GM10248 (cell line): ENCODE results near the gene LGALS1.

Experiments used
- CTCF ChIA-PET: fragments of 300-600 bp; sonication (Branson Sonifier 250); formaldehyde crosslinking; extraction: SDS; loops from one replicate; lab custom pipeline; 2021; ENCODE audit warnings: antibody characterized with exemption; lab: Yijun Ruan, JAX
- POLR2A ChIA-PET: fragments of 350-650 bp; sonication (Branson Sonifier 250); formaldehyde crosslinking; extraction: SDS; loops from one replicate; lab custom pipeline; 2020; ENCODE audit warnings: antibody characterized with exemption; lab: Yijun Ruan, JAX
- DNase-seq: peaks from one replicate; pipeline ENCODE4 v3.0.0; 2012; ENCODE audit errors: extremely low spot score
- TF ChIP-seq, protein P1 (sequence below): IDR thresholded peaks from 2 replicates; pipeline ENCODE4 v1.5.1; 2012; ENCODE audit warnings: mild to moderate bottlenecking, low read depth; ENCODE audit errors: extremely low read depth, missing control alignments, control extremely low read depth

The LGALS1 gene

DNA sequence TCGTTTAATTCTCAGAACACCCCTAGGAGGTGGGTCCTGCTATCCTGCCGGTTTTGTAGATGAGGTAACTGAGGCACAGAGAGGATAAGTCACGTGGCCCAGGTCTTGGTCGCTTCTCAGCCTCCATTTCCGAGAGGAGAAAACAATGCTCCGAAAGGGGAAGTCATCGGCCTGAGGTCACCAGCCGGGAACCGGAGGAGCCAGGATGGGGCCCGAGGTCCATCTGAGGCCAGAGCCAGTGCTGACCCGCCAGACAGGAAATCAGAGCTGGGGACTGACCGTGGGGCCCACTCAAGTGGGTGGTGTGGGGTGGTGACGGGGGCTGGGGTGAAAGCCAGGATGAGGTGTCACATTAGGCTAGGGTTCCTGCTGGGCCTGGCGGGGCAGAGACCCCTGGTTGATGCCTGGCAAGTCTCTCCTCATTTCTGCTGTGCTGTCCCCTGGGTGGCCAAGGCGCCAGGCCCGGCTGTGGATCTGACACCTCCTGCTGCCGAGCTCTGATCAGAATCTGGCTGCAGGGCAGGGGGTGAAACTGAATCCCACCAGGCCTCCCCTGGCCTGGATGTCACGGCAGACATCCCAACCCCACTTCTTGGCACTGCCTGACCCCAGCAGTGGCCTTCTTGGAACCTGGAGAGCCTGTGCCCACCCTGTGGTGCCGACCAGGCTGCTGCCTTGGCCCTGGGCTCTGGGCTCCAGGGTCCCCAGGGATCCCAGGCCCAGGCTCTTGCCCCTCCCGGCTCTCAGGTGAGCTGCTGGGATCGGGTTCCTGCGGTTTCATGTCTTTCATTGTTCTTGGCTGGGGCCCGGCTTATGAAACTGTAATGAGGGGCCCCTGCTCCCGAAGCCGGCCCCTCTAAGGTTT lies 33.4 kb downstream of the LGALS1 start:
- TF ChIP-seq, protein P1, sequence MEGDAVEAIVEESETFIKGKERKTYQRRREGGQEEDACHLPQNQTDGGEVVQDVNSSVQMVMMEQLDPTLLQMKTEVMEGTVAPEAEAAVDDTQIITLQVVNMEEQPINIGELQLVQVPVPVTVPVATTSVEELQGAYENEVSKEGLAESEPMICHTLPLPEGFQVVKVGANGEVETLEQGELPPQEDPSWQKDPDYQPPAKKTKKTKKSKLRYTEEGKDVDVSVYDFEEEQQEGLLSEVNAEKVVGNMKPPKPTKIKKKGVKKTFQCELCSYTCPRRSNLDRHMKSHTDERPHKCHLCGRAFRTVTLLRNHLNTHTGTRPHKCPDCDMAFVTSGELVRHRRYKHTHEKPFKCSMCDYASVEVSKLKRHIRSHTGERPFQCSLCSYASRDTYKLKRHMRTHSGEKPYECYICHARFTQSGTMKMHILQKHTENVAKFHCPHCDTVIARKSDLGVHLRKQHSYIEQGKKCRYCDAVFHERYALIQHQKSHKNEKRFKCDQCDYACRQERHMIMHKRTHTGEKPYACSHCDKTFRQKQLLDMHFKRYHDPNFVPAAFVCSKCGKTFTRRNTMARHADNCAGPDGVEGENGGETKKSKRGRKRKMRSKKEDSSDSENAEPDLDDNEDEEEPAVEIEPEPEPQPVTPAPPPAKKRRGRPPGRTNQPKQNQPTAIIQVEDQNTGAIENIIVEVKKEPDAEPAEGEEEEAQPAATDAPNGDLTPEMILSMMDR: no peak
- POLR2A ChIA-PET: no interaction called here
- DNase-seq: no peak
- CTCF ChIA-PET: interaction anchor here (1.1 to 1.8 kb wide), 2 partner anchors 28 to 49 kb away, joined by 3 to 4 read pairs; no protein-coding TSS in a partner anchor

DNA sequence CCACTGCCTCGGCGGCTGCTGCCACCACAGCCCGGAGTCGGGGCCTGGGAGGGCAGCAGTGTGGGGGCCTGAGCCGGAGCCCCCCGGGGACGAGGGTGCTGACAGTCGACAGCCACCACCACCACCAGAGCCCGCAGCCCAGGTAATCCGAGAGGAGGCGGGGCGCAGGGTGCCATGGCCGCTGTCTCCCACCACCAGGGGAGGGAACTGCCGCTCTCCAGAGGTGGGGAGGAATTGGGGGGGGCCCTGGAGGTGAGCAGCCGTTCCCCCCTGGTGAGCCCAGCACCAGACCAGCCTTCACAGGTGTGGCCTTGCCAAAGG lies 34.0 kb downstream of the LGALS1 start:
- DNase-seq: no peak
- TF ChIP-seq, protein P1: no peak
- ChIA-PET CTCF (interaction anchor here (1.1 to 1.8 kb wide), 2 partner anchors 28 to 50 kb away, joined by 3 to 4 read pairs; no protein-coding TSS in a partner anchor), POLR2A (no interaction called here)

DNA sequence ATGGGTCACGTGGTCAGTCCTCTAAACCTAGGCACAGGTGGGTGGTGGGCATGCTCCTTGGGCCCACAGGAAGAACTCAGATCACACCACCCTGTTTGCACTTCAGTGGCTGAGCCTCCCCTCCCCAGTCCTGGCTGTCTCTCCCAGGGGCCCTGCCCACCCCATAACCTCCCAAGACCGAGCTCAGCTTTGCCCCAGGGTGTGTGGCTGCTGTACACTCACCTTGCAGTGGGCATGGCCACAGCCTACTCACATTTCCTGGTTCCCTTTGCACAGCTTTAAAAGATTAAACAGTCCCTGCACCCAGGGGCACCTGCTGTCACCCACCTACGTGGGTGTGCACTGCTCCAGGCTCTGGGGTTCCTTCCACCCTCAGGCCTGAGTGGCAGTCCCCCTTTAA lies 35.2 kb downstream of the LGALS1 start:
- DNase-seq: no peak
- ChIA-PET POLR2A (no interaction called here), CTCF (interaction anchor here (1.6 kb wide), 1 partner anchor 12 kb away, joined by 3 read pairs; no protein-coding TSS in a partner anchor)
- TF ChIP-seq, protein P1: no peak

DNA sequence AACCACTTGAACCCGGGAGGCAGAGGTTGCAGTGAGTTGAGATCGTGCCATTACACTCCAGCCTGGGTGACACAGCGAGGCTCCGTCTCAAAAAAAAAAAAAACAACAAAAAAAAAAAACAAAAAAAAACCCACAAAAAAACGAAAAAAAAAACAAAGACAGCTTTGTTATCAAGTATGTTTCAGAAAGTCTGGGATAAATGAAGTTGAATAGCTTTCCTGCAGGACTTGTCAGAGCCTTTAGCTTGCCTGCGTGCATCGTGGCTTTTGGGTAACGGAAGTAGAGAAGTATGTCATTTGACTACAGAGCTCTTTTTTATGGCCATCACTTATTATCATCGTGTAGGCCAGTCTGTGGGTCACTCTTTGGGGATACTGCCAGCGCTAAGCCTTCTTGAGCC lies 36.1 kb downstream of the LGALS1 start:
- TF ChIP-seq, protein P1: no peak
- ChIA-PET POLR2A (no interaction called here), CTCF (interaction anchor here (0.8 to 1.6 kb wide), 4 partner anchors 13 to 105 kb away, joined by 3 to 4 read pairs (median 4); no protein-coding TSS in a partner anchor)
- no peak for DNase-seq

DNA sequence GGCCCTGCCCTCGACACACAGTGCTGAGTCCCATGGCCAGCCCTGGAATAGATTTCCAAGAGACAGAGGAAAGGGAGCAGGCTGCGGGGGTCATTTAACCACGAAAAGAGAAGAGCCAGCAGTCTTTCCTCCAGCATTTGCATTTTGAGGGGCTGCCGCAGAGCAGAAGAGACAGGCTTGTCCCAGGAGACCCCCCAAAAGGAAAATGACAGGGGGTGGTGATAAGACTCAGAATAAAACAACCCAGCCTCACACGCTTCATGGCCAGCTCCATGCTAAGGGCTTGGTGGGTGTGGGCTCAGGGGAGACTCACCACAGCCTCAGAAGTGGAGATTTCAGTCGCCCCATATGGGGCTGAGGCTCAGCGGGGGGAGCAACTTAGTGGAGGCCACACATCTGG lies 38.3 kb downstream of the LGALS1 start:
- POLR2A ChIA-PET: no interaction called here
- no peak for DNase-seq
- CTCF ChIA-PET: no interaction called here
- TF ChIP-seq, protein P1: no peak

DNA sequence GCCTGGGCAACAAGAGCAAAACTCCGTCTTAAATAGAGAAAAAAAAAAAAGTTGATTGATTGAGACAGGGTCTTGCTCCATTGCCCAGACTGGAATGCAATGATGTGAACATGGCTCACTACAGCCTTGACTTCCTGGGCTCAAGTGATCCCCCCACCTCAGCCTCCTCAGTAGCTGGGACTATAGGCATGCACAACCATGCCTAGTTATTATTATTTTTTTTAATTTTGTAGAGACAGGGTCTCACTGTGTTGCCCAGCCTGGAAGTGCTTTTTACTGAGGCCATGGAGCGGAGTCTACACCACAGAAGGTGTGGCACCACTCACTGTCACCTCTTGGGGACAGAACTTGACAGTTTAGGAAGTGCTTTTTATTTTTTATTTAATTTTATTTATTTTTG lies 39.2 kb downstream of the LGALS1 start:
- TF ChIP-seq, protein P1: no peak
- CTCF ChIA-PET: no interaction called here
- DNase-seq: no peak
- POLR2A ChIA-PET: no interaction called here
